ENCODE results near the gene CRYGN.

The CRYGN gene

DNA sequence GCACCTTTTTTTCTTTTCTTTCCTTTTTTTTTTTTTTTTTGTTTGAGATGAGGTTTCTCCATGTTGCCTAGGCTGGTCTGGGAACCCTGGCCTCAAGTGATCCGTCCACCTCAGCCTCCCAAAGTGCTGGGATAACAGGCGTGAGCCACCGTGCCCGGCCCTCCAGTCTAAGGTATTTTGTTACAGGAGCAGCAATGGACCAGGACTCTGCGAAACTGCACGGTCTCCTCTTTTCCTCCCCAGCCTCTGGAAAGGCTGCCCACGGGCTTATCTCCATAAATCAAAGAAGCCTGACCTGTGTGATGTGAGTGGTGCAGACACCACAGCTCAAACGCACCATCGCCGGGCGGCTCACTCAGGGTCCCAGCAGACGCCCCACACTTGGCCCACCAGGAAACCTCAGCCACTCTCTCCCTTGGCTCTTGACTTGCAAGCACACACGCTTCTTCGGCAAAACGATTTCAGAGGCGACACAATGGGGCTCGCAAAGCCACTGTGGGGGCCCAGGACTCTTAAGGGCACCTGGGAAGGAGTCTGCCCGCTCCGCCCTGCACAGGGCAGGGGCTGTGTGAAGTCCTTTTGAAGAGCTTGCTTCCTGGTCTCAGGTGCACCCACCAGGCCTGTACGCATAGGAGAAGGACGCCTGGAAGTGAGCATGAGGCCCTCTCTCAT lies 50.7 kb downstream of the CRYGN start:
- DNase-seq = no peak

DNA sequence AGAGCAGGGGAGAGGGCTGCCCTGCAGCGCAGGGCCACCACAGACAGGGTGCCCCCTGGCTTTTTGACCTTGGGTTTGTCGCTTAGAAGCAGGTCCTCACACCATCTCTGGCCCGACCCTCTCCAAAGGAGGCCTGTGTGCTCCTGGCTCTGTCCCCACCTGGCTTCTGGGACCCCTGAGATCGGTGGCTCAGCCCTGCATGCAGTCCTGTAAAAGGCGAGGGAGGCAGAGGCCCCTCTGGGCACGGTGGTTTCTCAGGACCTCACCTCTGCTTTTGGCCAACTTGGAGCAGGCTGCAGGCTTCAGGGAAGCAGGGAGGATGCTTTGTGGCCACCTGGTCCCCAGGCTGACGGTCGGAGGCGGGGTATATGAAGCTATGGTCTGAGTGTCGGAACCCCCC lies 51.5 kb downstream of the CRYGN start:
- no peak for DNase-seq

DNA sequence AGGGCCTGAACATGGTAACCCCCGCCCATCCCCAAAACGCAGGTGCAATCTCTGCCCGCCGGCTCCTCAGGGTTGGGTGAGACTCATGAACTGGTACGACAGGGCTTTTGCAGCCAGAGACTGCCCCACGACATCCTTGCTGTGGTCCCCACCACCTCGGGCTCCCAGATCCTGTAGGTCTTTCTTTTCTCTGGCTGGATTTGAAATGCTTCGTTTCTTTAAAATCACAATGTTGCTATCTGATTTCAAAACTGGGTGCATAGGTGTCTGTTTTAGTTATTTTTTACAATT lies 52.0 kb downstream of the CRYGN start:
- DNase-seq = no peak

DNA sequence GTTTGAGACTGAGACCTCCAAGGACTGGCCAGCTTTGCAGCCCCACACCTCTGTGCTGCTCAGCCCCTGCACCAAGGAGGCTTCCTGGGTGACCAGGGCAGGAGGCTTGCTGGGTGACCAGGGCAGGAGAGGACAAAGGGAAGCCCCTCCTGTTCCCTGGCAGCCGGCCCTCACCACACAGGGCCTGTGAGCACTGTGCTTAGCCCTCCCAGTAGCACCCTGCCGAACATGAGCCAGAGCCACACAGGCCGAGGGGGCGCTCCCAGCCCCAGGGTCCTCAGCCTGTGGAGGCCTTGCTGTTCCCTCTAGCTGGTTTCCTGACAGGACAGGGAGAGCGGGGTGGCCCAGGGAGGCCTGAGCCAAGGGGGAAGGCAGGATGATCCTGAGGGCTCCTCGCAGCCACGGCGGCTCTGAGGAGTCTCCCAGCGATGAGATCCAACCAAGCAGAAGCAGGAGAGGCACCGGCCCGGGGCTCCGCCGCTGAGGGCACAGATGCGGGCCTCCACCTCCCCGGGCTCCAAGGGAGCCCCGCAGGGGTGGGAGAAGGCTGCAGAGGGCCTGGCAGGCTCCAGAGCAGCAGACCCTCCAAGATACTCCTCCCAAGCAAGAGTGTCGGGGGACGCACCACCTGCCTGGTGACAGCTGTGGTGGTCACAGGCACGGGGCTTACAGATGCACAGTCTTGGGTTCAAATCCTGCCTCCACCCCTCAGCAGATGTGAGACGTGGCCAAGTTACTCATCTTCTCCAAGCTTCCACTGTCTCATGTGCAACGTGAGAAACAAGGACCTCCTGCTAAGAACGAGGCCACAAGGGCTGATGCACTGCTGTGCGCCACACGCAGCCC lies 52.6 kb downstream of the CRYGN start:
- DNase-seq = no peak

DNA sequence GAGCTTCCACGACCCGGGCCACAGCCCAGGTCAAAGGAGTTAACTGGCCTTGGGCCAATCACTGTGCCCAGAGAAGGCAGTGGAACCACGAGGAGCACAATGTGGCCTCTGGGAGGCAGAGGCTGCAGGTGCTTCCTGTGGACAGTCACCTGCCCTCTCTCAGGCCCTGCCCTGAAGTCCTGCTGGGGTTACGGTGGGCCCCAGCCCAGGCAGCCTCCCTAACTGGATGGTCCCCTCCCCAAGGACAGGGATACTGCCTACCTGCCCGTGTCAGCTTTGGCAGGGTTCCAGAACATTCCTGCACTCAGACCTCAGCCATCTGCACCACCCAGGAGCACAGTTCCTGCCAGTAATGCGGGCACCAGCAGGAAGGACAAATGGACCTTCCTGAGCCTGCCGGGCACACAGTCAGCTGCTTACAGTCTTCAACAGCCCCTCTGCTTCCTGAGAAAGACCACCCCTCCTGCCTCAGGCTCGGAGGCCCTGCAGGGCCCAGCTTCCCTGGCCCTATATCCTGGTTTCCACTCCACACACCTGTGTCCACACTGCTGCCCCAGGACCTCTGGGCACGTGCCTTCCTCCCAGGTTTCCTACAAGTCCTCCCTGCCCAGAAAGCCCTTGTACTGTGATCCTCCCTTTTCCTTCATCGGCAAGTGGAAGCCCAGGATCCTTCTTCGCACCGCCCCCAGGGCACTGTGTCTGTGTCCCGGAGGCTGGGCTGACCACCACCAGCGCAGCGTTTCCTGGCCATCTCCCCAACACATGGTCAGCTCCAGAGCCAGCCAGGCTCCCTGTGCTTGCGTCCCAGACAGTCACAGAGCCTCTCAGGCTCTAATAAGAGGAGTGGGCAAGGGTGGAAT lies 53.4 kb downstream of the CRYGN start:
- DNase-seq = peak; percentile 31

DNA sequence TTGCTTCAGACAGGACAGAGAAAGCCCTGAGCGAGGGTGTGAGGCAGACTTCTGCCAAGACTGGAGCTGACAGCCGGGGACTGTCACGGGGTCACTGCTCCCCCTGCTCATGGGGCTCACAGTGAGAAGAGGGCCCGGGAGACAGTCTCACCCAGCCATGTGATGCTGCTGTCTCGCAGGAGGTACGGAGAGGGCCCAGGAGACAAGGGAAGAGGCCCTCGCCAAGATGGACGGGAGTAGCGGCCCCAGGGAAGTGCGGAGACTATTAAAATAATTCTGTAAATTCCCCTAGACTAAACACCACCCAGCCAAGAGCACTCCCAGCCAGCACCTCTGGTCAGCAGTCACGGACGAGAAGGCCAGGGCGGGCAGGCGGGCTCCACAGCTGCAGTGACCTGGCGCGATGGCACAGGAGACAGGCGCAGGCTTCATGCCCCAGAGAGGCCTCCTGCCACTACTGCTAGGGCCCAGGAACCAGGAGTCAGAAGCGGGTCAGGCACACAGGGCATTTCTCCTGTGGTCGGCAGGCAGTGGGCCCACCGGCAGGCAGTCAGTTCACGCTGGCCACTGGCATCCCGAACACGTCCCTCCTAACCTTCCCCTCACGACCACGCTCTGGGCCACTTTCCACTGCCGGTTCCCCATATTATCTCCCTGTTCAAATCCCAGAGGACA lies 54.2 kb downstream of the CRYGN start:
- DNase-seq = no peak

DNA sequence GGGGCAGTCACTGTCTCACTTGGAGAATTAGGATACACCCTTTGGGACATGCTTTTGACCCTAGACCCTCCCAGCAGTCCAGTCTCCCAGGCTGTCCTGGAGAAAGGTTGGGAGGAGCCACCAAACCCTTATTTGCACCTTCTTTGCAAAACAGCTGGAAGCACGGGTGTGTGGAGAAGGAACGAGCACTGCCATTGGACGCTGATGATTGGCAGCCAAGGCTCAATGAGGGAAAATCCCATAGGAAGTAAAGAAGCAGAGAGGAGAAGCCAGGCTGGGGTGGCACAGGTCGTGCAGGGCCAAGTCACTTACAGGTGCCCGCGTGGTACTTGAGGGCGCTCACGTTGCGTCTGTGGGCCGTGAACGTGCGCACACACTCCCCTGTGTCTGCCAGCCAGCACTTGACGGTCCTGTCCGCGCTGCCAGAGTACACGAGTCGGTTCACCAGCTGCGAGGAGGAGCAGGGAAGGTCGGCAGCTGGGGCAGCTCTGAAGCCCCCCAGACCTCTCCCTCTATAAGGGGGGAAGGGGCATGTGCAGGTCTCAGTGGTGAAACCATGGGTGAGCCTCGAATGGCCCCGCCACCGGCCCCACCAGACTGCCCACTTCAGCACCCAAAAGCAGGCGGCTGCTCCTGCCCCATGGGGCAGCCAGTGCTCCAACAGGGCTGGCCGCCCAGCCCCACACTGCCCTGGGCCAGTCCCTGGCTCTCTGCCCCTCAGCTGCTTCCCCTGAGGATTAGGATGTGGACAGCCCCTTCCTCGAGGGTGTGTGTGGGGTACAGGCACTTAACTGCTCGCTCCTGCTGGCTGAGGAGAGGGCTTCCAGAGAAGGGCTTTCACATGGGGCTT lies 54.9 kb downstream of the CRYGN start:
- DNase-seq = no peak

DNA sequence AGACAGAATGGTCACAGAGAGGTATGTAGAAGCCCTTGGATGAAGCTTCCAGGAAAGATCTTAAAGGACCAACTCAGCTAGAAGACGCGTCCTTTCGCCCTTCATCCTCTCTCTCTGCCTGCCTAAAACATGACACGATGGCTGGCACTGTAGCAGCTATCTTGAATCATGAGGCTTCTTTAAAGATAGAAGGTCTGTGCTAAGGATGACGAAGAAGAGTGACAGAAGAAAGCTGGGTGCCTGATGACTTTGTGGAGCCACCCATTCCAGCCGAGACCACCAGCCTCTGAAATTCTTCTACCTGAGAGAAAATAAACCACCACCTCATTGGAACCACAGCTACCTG lies 55.6 kb downstream of the CRYGN start:
- no peak for DNase-seq

DNA sequence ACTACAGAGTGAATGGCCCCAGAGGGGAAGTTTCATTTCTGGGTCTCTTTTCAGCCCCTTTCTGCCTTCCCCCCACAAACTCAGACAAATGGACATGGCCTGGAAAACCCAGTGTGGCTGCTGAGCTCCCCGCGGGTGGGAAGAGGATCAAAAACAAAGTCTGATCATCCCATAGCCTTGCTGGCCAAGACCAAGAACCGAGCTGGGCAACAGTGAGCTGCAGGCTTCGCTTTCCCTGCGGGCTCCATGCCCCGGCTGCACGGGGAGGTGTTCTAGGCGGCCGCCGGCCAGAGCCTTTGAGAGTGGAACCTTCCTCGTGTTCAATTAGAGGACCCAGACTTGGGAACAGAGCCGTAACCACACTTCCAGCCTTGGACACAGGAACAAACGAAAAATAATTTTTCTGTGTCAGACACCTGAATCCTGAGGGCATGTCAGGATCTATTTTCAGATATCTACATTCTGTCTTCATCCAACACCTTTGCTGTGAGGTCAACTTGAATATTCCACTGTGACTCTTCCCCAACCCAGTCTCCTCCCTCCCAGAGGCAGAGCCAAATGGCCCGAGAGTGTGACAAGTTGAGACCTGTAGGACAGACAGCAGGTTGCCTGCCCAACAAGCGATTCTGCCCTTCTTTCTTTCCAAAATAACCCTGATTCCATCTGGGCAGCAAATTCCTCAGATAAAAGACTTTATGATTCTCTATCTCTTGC lies 56.1 kb downstream of the CRYGN start:
- DNase-seq = peak; percentile 43

DNA sequence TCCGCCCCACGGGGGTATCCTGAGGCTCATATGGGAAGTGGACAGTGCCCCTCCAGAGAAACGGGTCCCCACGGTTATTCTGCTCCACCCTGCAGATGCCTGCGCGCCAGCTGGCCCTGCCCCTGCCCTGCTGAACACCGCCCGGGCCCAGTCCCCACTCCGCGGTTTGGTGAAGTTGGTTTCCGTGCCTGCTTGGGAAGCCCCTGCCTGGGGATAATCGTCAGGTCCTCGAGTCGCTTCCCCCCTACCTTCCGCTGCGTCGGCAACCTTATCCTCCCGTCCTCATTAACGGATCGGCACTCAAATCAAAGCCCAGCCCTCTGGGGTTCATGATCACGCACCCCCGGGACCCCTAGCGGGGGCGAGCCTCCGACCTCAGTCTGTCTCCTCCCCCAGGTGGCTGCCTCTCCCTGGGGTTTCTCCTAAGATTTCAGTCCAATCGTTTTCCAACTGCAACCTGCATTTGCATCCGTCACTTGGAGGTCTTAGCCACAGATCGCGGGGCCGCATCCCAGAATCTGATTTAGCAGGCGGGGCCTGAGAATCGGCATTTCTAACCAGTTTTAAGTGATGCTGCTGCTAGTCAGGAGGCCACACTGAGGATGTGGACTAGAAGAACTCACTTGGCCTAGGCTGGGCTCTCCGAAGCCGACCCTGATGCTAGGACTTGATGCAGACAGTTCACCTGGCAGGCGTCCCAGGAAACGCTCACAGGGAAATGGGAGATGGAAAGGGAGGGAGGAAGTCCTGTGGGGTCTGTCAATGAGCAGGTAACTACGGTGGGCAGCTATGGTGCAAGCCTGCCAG lies 57.7 kb downstream of the CRYGN start:
- peak; percentile 69 for DNase-seq

DNA sequence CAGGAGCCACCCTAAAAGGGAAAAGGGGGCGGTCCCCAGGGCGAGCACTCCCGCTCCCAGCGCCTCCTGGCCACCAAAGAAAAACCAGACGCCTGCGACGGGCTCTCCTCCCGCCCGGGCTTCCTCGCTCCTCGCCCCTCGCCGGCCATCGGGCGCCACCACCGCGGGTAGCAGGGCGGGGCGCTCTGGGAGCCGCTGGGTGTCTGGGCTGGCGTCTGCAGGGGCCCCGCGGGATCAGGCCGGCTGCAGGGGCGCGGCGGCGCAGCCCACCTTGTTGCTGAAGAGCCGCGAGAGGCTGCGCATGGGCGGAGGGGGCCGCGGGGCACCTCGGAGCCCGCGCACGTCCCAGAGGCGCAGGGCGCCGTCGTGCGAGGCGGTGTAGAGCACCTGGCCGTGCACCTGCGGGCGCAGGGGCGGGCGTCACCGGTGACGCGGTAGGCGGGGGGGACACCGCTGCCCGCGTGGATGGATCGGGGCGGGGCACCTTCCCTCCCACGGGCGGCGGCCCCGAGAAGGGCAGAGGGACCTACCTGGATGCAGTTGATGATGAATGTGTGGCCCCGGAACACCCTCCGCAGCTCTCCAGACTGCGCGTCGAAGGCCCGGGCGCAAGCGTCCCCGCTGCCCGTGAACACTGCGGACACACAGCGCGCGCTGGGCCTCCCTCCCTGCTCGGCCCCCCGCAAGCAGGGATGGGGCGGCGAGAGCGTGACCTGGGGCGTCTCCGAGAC lies 58.4 kb downstream of the CRYGN start:
- peak; percentile 79 for DNase-seq

DNA sequence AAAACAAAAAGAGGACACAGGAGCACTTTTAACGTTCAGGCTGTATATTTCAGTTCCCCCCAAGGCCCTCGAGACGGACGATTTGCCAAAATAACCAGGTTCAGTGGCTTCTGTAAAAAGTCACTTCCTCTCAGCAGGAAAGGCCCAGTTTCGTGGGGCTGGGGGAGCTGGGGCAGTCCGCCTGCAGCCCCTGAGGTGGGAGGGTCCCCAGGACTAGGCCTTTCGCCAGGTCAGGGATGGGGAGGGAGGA lies 58.9 kb downstream of the CRYGN start:
- DNase-seq = no peak

DNA sequence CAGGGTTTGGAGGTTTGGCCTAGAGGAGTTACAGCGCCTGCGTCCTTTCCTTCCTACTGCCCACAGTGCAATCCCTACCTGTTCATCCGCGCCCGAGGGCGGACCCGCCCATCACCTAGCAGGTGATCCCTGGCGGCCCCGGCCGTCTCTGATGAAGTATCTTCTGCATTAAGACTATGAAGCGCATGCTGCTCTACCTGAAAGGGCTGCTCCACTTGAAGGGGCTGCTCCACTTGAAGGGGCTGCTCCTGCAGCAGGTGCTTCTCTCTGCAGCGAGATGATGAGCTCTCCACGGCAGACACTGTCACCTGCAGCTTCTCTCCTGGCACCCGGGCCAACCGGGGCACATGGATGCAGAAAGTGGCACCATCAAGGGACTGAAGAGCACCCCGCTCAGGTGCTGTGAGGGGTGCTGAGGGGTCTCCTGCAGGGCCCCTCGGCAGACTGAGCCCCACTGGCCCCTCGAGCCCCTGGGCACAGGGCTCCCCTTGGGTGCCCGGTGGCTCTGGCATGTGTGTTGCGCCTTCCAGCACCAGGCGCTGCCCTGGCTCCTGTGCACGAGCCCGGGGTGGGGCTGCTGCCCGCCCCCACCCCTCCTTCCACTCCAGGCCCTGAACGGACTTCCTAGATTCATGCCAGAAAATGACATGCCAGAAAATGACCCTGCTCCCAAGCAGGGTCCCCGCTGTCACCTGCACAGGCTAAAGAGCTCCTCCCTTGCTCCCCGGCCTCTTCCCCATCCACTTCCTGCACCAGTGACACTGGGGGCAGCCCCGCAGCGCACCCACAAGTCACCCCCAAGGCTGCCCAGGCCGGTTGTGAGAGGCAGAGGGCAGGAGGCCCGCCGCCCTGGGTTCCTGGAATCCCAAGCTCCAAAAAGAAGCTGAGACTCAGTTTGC lies 59.5 kb downstream of the CRYGN start:
- DNase-seq = no peak

DNA sequence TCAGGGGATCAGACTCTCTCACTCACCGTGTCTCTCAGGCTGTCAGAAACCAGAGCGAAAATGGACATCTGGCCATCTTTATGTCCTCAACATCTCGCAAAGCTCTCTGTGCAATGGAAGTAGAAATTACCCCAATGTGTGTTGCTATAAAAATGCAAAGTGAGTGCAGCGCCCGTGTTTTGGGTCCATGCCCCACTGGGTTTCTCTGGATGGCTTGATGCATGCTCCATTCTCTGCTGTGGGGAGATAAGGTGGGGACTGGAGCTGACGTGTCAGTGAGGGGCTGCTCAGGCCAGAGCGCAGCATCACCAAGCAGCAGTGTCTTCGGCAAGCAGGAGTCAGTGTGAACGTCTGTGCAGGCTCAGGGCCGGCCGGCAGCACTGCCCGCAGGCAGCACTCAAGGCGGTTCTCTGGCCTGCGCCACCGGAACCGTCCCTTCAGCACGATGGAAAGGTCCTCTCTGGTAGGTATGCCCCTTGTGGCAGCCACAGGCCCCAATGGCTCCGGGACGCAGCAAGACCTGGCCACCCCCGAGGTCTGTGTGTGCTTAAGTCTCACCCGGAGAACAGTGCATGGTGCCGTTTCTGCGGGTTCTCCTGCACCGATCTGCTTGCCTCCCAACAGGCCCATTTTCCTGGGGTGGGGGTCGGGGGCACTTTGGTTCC lies 60.3 kb downstream of the CRYGN start:
- DNase-seq = no peak

DNA sequence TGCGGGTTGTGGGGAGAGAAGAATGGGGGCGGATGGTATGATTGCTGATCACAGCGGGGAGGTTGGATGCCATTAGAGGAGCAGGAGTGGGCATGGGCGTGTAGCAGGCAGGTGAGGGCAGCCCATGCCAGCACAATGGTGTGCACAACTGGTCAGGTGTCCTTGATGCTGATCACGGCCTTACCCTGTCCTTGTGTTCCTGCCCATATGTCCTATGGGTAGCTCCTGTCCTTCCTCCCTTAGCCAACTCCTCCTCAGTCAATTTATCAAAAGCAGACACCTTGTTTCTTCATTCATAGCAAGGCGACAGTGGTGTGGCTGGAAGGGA lies 60.8 kb downstream of the CRYGN start:
- DNase-seq = no peak
